GM18508 (cell line): ENCODE measurements around the gene SNRPA1.

Experiments
- ATAC-seq: cut with Tn5 transposase; IDR thresholded peaks from one replicate; pipeline ENCODE4 v1.9.1; 2021; ENCODE audit warnings: moderate number of reproducible peaks; ENCODE audit not compliant: insufficient read depth, unreplicated experiment

The SNRPA1 gene

GRCh38 chr15:101320501-101321052, 25.5 kb upstream of the SNRPA1 start:
- ATAC-seq: no peak

DNA sequence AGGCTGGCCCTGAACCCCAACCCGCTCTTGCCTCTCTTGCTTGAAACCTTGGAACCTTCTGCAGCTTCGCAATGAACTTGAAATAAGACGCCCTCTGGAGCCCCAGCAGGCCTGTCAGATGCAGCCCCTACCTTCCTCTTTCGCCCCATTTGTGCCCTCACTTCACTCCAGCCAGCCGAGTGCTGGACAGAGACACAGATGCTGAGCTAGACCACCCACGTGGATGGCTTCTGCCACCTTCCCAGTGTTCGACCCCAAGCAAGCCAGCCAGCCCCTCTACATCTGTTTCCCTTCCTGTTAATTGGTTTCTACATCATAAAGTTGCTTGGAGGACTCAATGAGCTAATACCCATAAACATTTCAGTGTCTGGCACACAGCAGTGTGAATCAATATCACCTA, 23.8 kb upstream of the SNRPA1 start:
- ATAC-seq: no peak

DNA sequence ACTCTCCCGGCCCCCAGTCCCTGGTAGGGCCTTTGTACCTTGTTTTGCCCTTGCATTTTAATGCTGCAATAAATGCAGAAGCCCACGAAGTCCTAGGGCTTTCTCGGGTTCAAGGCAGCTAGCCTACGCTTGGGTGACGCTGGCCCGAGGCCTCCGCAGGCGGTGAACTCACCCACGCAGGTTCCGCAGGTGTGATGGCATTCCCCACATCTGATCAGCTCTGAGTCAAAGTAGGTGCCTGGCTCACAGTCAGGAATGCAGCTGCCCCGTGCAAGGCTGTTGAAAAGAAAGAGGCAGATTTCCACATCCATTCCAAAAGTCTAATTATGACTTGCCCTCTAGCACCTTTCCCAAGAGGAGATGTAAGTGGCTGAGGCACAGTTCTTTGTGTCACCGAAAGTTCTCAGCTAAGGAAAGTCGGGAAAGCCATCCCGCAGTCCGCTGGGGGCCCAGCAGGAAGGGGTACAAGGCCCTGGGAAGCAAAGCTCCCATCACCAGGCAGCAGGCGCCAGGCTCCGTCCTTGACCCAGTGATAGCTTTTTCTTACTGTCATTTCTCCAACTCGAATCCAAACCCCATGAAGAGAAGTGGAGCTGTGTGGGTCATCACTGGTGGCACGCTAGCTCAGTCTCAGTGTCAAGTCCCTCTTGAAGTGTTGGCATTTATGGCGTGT, 23.2 kb upstream of the SNRPA1 start:
- no peak for ATAC-seq

DNA sequence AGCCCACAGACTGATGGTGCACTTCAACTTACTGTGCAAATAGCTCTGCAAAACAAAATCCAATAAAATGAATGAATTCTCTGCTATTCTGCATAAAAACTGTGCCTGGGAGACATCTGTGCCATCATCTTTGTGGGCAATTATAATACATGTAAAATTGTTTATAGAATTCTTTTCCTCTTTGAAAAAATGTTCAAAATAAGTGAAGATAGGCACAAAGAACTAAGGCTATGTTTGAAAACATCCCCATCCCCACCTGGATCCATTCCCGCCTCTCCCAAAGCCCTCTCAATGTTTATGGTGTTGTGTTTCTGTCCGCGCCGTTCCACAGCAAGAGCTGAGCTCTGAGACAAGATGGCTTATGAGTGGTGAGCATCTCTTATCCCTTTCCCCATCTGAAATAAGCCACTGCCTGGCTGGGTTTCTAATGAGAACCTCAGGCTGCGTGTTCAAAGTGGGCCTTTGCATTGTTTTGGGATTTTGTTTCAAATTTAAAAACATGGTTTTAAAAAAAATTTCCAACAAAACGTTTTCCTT, 22.4 kb upstream of the SNRPA1 start:
- ATAC-seq: no peak

DNA sequence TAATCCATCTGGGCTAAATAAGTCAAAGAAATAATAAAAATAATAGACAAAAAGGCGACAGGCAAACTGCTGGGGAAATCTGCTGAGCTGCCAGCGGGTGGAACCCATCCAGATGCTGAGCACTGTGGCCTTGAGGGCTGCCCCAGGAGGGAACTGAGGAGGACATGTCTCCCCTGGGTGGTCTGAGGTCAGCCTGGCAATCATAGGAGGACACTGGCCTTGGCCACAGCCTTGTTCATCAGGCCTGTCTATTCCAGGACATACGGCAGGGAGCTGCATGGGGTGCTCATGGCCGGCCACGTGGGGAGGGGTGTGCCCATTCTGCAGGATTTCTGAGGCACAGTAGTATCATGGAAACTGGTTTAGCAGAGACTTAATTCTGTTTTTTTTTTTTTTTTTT, 21.5 kb upstream of the SNRPA1 start:
- no peak for ATAC-seq

DNA sequence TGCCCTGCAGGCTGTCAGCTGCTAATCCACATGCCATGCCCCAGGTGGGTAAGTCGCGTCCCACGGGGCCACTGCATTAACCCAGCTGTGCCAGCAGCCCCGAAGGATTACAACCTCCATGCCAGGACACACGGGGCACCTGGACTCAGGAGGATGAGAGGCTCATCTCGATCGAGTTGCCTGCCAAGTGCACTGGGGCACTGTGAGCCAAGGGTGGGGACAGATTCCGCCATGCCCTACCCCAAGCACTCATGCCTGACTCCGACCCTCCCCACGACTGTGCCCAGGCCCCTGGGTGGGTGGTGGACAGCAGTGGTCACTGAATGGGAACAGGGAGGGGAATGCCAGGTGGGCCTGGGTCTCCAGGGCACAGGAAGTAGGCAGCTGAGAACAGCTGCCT, 20.7 kb upstream of the SNRPA1 start:
- no peak for ATAC-seq

DNA sequence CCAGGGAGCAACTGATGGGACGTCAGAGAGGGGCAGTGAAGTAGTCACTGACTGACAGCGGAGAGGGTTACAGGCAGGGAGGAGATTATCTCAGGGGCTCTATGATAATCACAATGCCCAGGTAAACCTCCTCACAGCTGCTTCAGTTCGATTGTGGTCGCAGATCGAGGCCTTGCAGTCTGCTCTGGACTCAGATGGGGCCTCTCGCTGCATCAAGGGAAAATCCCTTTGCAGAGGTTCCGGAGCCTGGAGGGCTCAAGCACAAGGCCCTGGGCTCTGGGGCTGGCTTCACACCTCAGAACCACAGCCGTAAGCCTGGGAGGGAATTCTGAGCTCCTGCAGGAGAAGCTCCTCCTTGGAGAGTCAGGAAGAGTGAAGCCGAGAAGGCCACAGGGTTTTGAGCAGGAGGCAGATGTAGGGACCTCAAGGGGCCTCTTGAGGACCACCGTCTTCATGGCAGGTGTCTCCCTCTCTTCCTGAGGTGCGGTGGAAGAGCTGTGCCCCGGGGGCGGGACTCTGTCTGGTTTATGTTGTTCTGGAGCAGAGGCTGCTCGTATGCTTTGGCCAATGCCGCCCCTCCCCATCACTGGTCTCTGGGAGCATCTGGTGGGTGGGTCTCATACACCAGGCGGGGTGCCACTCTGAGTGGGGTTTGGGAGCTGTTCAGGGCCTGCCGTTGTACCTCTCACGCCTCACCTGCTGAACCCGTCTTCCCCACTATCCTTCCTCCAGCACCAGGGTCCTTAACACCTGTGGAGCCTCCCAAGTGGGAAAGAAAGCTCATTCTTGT, 19.5 kb upstream of the SNRPA1 start:
- ATAC-seq: no peak

DNA sequence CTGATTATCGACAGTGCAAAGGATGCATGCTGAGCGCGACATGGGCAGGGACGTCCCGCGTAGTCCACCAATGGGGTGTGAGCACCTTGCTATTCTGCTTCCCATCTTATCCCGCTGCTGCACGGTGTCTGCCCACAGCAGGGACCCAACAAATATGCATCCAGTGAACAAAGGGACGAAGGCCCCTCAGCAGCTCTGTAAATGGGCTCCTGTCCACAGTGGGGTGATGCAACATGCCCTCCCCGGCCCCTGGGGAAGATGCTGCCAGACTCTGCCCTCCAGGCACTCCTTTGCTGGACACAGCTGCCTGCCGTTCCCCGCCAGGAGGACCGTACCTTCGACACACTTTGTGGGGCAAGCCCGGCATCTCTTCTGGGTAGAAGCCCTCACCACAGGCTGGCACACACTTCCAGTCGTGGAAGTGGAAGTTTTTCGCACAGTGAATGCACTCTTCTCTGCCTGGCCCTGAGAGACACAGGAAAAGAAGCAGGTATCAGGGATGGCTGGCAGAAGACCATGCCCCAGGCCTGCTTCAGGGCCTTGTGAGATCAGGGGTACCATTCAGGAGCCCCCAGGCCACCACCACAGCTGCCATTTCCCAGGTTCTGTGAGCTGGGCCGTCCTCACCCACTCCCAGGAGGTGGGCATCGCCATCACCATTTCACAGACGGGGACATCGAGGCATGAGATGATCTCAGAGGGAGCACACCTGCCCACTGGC, 18.2 kb upstream of the SNRPA1 start:
- no peak for ATAC-seq

DNA sequence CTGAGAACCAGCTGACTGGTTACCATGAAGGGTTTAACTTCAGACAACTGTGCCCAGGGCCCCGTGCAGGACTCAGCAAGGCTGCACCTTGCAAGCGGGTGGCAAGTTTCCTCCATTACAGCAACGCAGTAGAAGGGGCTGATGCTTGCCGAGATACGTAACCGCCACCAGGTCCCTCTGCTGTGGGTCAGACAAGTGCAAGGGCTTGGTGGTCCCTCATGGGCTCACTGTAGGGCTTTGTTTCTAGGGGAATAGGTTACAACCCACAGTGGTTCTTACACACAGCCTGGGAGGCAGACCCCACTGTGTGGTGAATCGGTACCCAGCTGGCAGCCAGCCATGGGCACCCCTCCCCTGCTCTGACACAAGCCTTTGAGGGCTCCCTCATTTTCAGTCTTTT, 15.5 kb upstream of the SNRPA1 start:
- no peak for ATAC-seq

DNA sequence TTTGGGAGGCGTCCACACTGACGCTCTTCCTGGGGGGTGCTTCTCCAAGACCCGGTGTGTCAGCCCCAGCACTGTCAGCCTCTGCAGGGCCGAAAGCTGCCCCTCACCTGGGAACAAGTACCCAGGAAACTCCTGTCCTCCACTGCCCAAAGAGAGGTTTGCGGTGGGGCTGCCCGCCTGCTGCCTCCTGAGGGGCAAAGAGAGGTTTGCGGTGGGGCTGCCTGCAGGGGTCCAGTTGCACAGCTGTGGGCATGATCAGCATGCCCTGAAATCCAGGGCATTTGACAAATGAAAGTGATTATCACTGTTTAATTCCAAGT, 15.1 kb upstream of the SNRPA1 start:
- ATAC-seq: no peak

DNA sequence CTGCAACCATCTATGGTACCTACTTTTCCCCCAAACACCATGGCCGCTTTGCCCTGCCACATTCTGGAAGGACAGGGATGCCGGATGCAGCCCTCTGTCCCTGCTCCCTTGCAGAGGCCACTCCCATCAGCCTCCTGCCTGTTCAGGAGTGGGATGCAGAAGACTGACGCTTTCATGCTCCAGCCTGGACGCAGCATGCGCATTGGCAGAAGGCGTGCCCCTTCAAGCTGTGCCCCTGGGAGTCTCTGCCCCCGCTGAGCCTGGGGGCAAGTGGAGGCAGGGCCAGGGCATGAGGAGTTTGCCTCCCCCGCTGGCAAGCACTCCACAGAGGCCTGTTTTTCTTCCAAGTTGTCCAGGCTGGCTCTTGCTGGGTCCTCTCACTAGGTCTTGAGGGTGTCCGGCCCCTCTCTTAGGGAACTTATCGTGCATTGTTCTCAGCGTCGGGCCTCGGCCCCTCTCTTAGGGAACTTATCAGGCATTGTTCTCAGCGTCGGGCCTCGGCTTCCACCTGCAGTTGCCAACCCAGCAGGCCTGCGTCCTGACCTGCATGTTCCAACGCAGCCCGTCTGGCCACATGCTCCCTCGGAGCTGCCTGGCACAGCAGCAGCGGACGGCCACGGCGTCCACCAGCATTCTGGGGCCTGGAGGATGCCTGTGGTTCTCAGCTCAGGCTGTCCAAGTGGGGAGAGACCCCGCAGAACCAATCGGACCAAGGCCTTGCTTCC, 14.6 kb upstream of the SNRPA1 start:
- no peak for ATAC-seq

DNA sequence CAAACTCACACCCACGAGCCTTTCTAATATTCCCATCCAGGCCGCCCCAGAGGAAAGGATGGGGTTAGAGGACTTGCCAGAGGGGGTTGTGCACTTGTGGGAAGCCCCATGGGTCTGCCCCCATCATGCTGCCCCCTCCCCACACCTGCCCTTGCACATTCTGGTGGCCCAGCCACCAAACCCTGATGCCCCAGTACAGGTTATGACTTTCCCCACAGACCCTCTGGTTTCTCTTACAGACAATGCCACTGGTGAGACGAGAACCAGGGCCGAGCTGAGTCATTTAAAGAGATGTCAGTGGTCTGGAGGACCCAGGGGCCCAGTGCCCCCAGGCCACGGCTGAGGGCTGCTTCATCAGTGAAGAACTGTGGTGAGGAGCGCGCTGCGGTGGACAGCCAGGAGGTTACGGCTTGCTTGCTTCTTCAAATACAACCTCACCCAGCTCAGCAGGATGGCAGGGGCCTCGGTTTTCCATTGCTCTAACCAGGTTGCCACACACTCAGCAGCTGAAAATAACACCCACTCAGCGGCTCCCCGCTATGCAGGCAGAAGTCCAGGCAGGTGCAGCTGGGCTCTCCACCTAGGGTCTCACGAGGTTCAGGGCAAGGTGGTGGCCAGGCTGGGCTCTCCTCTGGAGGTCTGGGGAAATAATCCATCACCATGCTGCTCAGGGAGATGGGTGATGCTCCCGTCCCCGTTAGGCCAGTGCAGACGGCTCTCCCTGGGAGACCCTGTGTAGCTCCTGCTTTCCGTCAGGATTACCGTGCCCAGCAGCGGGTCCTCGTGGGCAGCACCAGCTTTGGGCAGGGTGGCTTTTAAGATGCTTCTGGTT, 13.8 kb upstream of the SNRPA1 start:
- no peak for ATAC-seq

DNA sequence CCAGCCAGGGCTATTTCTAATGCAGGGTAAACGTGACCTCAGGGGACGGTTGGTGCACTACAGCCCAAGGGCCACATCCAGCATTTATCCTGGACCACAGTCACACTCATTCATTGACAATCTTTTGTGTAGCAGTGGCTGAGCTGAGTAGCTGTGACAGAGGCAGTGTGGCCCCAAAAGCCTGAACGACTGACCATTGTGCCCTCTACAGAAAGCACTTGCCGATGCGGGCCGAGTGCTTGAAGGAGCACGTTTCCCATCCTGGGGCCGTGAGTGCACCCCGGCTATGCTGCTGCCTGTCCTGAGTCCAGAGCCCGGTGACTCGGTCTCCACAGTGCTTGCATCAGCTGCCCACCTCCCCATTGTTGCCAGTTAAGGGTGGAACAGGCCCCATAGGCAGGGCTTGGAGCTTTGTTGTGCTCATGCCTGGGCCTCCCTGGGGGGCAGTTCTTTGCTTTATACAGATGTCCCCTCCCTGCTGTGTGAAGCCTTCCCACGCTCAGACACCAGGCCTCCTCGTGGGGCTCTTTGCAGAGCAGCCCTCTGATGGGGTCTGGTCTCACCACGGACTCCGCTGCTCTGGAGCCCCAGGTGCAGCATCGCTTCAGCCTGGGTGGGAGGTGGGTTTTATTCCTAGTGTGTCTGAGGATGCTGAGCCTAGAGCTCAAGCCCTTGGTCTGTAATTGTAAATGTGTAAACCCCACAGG, 13.0 kb upstream of the SNRPA1 start:
- ATAC-seq: no peak

GRCh38 chr15:101307048-101307896, 12.2 kb upstream of the SNRPA1 start:
- no peak for ATAC-seq

- ATAC-seq: no peak
Observed at GRCh38 chr15:101306341-101307047, 11.4 kb upstream of the SNRPA1 start.

DNA sequence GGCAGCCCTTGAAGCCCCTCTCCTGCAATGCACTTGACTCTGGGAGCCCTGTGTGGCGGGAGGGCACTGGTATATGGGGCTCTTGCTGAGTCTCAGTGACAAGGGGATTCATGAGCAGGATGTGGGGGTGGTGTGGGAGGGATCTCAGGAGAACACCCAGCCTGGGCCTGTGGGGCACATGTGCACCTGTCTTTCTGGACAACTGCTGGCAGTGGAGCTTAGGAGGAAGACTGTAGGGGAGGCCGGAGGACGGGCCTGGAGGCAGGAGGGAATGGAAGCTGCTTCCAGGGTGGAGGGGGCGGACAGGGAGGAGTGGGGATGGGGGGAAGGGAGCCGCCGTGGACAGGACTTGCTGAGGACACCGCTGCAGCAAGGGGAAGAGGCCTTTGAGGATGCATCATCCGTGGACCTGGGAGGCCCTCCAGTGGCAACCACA, 10.8 kb upstream of the SNRPA1 start:
- no peak for ATAC-seq

DNA sequence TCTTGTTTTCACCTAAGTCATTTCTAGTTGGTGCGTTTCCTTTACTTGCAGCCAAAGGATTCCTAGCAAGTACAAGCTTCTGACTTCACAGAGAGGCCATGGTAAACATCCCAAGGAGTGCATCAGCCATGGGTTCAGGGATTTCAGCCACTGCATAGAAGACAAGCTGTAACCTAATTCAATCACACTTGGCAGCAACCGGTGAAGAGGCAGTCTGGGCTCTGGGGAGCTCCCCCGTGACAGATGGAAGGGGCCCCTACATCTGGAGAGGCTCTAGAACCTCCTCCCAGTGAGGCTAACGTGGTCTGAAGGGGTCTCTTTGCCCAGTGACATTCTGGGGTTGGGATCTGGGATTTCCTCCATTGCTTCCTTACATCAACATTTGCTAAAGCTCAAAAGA, 8.4 kb upstream of the SNRPA1 start:
- no peak for ATAC-seq
